Cardiac fibroblast (primary cell): ENCODE measurements around the gene ZNF593.

ENCODE experiments used
- DNase-seq, 2 donors: peaks; one replicate each; pipeline versions ENCODE4 v3.0.0 to v3.0.0-alpha.2; 2010; ENCODE audit warnings: low read depth in 2 of 2
- H3K4me3 ChIP-seq, 2 donors: replicated peaks in 1 of 2; 1 replicate in 1 of 2; 2 replicates in 1 of 2; pipeline ENCODE4 v1.5.1; 2011; ENCODE audit warnings: low read depth in 2 of 2, low read length in 2 of 2, mild to moderate bottlenecking in 2 of 2, moderate library complexity in 1 of 2
- TF ChIP-seq, protein P1 (sequence below): IDR thresholded peaks from one replicate; pipeline ENCODE4 v1.5.1; 2011; ENCODE audit warnings: low read depth, mild to moderate bottlenecking, low read length, inconsistent platforms

Gene ZNF593

DNA sequence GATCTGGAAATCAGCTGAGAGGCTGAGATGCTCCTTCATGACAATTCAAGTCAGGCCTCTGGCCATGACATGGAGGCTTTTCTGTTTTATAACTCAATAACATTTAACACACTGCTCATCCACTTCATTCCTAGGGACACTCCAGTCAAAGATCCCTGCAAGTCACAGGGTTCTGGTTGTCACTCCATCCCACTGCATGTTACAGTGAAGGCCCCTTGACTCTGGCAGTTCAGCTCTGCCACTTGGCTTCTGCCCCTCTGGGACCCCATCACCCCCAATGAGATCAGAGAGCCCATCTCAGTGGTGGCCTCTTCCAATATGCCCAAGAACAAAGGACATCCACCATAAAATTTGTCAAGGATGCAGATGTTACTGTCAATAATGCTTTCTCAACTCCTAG is 20.8 kb upstream of the ZNF593 start:
- DNase-seq: no peak
- TF ChIP-seq, protein P1, sequence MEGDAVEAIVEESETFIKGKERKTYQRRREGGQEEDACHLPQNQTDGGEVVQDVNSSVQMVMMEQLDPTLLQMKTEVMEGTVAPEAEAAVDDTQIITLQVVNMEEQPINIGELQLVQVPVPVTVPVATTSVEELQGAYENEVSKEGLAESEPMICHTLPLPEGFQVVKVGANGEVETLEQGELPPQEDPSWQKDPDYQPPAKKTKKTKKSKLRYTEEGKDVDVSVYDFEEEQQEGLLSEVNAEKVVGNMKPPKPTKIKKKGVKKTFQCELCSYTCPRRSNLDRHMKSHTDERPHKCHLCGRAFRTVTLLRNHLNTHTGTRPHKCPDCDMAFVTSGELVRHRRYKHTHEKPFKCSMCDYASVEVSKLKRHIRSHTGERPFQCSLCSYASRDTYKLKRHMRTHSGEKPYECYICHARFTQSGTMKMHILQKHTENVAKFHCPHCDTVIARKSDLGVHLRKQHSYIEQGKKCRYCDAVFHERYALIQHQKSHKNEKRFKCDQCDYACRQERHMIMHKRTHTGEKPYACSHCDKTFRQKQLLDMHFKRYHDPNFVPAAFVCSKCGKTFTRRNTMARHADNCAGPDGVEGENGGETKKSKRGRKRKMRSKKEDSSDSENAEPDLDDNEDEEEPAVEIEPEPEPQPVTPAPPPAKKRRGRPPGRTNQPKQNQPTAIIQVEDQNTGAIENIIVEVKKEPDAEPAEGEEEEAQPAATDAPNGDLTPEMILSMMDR: no peak
- no peak overlapping the region for H3K4me3 ChIP-seq

DNA sequence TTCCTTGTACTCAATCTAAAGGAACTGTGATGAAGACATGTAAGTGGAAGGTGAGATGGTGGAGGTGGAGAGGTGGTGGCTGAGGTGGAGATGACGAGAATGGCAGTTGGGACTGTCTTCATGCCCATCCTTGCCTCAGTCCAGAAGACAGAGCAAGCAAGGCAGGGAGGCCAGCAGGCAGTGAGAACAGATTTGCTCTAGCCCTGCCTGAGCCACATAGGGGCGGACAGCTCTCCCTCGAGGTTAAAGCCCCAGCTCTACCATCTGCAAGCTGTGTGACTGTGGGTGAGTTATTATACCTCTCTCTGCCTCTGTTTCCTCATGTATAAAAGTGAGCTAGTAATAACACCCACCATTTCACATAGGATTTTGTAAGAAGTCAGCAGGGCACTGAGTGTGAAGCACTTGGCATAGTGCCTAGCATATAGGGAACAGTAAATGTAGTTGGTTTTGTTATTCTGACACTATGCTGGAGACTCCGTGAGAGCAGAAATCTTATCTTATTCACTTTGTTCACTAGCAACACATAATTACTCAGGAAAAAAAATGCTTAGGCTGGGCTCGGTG is 15.7 kb upstream of the ZNF593 start:
- peak in 1 of 2 donors; percentile 23 for DNase-seq
- TF ChIP-seq, protein P1: no peak
- H3K4me3 ChIP-seq: no peak overlapping the region

GRCh38 chr1:26154750-26155149 is 15.0 kb upstream of the ZNF593 start:
- no peak overlapping the region for H3K4me3 ChIP-seq
- DNase-seq: no peak
- TF ChIP-seq, protein P1: no peak

DNA sequence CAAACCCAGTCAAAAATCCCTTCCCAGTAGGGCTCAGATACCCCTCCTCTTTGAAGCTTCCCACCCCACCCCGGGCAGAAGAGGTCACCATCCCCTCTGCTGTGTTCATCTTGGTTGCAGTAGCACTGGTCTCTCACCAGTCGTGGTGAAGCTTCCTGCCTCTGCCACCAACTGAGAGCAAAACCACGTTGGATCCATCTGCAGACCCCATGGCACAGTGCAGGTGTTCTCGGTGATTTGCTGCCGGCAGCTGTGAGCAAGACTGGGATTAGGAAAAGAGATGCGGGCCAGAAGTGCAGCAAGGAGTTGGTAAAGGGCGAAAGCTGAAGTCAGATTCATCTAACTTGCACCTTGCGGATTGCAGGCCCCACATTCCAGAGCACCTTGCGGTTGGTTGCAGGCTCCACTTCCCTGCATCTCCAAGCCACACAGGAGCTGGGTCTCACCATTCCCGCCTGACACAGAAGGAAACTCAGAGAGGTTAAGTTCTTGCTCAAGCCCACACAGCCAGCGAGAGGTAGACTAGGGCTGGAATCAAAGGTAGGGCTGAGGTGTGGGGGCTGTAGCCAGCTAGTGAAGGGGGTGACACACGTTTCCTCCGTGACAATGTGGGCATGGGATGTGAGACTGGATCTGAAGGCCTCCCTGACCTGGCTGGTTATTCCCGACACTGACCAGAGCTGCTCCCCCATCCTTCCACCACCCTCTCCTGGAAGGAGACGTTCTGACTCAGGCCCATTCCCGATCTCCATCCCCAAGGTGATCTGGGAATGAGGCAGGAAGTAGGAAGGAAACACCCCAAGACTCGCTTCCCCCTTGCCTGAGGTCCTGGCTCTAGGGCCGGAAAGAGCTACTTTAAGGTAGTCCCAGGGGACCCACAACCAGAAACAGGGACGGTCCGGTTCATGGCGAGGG is 14.1 kb upstream of the ZNF593 start:
- no peak overlapping the region for H3K4me3 ChIP-seq
- no peak for DNase-seq
- TF ChIP-seq, protein P1: no peak

- no peak overlapping the region for H3K4me3 ChIP-seq
These were observed 13.2 kb upstream of the ZNF593 start for GRCh38 chr1:26156285-26157038.

GRCh38 chr1:26158271-26158907 is 11.3 kb upstream of the ZNF593 start:
- no peak overlapping the region for H3K4me3 ChIP-seq
- no peak for DNase-seq
- TF ChIP-seq, protein P1: no peak

More at GRCh38 chr1:26156285-26157038, 13.2 kb upstream of the ZNF593 start:
- TF ChIP-seq, protein P1: no peak
- no peak for DNase-seq
